Measurements from ENCODE around the gene ZMAT5.
A peak's percentile ranks its signal among the peaks of the same experiment; 100 is the strongest.

Gene ZMAT5

DNA sequence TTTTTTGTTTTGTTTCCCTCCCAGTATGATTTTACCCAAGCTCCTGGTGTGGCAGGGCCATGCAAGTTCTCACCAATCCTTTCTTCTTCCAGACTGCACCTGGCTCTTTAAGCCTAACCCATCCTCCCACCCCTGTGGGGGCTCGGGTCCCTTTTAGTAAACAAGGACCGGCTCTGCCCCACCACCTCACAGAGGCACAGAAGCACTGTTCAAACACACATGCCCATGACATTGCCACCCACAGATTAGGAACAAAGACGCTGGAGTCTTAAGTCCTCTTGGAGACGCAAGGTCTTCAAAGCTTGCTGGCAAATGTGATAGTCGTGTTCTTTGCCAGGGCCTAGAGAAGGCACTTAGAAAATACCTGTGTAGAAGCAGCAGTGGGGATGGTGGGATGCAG lies 19.2 kb upstream of the ZMAT5 start:
- H3K79me2 ChIP-seq (ENCODE audit: control insufficient read depth, insufficient read depth, low read length), result no peaks in the 10 kb centered on the region
- DNase-seq, result no peak
- H3K4ac ChIP-seq (ENCODE audit: low read depth, low read length), result no peak overlapping the region
- H2BK120ac ChIP-seq (ENCODE audit: low read depth, low read length), result no peak overlapping the region
- H2BK5ac ChIP-seq (ENCODE audit: low read length), result no peak overlapping the region
- H3K27me3 ChIP-seq (ENCODE audit: insufficient read depth, low read length, poor library complexity), result no peaks in the 10 kb centered on the region
- no peak overlapping the region for H2BK15ac ChIP-seq (replicated peaks; ENCODE audit: low read depth)
- H3K79me1 ChIP-seq (ENCODE audit: low read length), result no peaks in the 10 kb centered on the region
- WGBS (ENCODE audit: extremely low coverage, insufficient coverage, low lambda C conversion rate), result no CpG with 5 or more reads among the region's 5 CpGs
- no peak overlapping the region for H2AK5ac ChIP-seq (ENCODE audit: low read length)
- no peak overlapping the region for H3K23ac ChIP-seq (ENCODE audit: low read length)
- no peak overlapping the region for H3K27ac ChIP-seq (ENCODE audit: low read depth, low read length)
- no peak overlapping the region for H3K9ac ChIP-seq (ENCODE audit: low read length)
- H3K4me1 ChIP-seq (ENCODE audit: control insufficient read depth, low read depth, low read length), result no peaks in the 10 kb centered on the region
- H3K18ac ChIP-seq (ENCODE audit: low read length), result no peak overlapping the region
- H3K36me3 ChIP-seq (ENCODE audit: control insufficient read depth, insufficient read depth, low read length), result peaks cover 7% of the 10 kb centered on the region
- H3K56ac ChIP-seq (ENCODE audit: low read length), result no peak overlapping the region
- H4K5ac ChIP-seq (ENCODE audit: low read length), result no peak overlapping the region
- H3K4me2 ChIP-seq (ENCODE audit: low read length), result no peak overlapping the region
- H4K8ac ChIP-seq (ENCODE audit: low read depth, low read length), result no peak overlapping the region
- no peak overlapping the region for H3K4me3 ChIP-seq (ENCODE audit: low read length)

DNA sequence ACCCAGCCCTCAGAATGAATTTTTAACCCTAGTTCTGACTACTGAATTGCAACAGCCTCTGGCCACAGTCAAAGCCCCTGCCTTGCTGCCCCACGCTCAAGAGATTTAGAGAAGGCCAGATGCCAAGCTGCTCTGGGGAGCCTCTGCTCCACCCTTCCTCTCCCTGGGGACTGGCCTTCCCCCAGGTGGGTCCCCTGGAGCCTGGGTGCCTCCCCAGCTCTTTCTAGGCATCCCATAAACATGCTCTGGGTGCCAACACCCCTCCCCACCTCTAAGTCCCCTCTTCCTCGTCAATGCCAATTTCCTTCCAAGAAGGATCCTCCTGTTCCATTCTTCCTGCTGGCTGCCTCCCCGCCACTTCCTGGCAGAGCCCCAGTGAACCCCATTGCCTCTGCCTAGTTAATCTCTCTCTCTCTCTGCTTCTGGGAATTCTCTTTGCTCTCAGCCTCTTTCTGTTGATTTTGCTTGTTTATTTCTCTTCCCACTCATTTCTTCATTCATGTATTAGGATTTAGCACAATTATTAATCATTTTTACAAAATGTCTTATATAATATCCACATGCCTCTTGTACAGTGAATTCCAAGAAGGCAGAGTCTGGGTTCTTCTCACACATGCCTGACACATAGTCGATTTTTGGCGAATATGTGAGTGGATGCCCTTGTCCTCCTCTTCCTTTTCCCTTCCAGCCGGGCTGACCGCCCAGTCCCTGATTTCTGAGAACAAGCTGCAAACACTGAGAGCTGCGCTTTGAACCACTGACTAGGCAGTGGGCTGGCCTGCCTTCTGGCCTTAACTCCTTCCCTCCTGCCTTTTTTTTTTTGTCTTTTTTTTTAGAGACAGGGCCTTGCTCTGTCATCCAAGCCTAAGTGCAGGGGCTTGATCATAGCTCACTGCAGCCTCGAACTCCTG lies 17.9 kb upstream of the ZMAT5 start:
- H3K79me1 ChIP-seq (ENCODE audit: low read length), result no peaks in the 10 kb centered on the region
- no peak overlapping the region for H2BK5ac ChIP-seq (ENCODE audit: low read length)
- H3K18ac ChIP-seq (ENCODE audit: low read length), result no peak overlapping the region
- H2BK15ac ChIP-seq (replicated peaks; ENCODE audit: low read depth), result no peak overlapping the region
- no peak overlapping the region for H4K5ac ChIP-seq (ENCODE audit: low read length)
- no peak overlapping the region for H3K9ac ChIP-seq (ENCODE audit: low read length)
- WGBS (ENCODE audit: extremely low coverage, insufficient coverage, low lambda C conversion rate), result no CpG with 5 or more reads among the region's 9 CpGs
- DNase-seq, result no peak
- H3K27me3 ChIP-seq (ENCODE audit: insufficient read depth, low read length, poor library complexity), result no peaks in the 10 kb centered on the region
- peaks cover 2% of the 10 kb centered on the region for H3K36me3 ChIP-seq (ENCODE audit: control insufficient read depth, insufficient read depth, low read length)
- no peak overlapping the region for H3K23ac ChIP-seq (ENCODE audit: low read length)
- H3K4ac ChIP-seq (ENCODE audit: low read depth, low read length), result no peak overlapping the region
- no peak overlapping the region for H3K27ac ChIP-seq (ENCODE audit: low read depth, low read length)
- H2AK5ac ChIP-seq (ENCODE audit: low read length), result no peak overlapping the region
- H3K4me3 ChIP-seq (ENCODE audit: low read length), result no peak overlapping the region
- no peaks in the 10 kb centered on the region for H3K79me2 ChIP-seq (ENCODE audit: control insufficient read depth, insufficient read depth, low read length)
- H2BK120ac ChIP-seq (ENCODE audit: low read depth, low read length), result no peak overlapping the region
- no peak overlapping the region for H3K56ac ChIP-seq (ENCODE audit: low read length)
- H3K4me1 ChIP-seq (ENCODE audit: control insufficient read depth, low read depth, low read length), result no peaks in the 10 kb centered on the region
- no peak overlapping the region for H4K8ac ChIP-seq (ENCODE audit: low read depth, low read length)
- H3K4me2 ChIP-seq (ENCODE audit: low read length), result no peak overlapping the region

DNA sequence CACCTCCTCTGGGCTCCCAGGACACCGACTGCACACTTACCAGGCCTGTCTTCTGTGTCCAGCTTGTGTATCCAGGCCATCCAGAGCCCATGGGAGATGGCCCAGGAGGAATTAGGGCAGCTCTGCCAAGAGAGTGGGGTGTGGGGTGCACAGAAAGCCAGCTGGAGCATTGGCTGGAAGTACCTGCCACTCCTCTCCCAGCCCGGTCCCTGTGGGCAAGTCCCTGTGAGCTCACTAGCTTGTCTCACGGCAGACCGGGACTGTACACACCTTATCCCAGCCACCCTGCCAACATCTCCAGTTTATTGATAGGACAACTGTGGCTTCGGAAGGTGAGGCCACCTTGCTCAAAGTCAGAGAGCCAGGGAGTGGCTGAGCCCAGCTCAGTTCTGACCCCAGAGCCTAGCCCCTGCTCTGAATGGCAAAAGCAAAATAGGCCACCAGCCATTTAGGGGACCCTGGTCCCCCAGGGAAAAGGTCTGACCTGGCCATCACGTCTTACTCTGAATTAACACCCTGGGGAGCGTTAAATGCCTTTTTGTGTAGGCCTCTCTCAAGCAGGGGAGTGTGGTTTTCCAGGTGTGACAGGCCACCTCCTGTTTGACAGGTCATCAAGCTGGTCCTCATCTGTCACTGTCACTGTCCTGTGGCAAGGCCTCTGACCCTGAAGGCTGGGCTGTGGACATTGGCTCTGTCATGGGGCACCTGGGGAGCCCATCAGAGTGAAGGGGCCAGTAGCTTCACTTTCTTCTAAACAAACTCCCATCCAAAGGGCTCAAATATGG lies 15.4 kb upstream of the ZMAT5 start:
- H3K4ac ChIP-seq (ENCODE audit: low read depth, low read length), result no peak overlapping the region

GRCh38 chr22:29780748-29781676 lies 14.2 kb upstream of the ZMAT5 start:
- Histone ChIP-seq H3K56ac (ENCODE audit: low read length) (no peak overlapping the region), H3K36me3 (ENCODE audit: control insufficient read depth, insufficient read depth, low read length) (no peaks in the 10 kb centered on the region), H4K8ac (ENCODE audit: low read depth, low read length) (no peak overlapping the region), H3K9ac (ENCODE audit: low read length) (no peak overlapping the region), H3K18ac (ENCODE audit: low read length) (no peak overlapping the region), H2AK5ac (ENCODE audit: low read length) (no peak overlapping the region), H3K4ac (ENCODE audit: low read depth, low read length) (no peak overlapping the region), H3K4me2 (ENCODE audit: low read length) (no peak overlapping the region), H3K79me2 (ENCODE audit: control insufficient read depth, insufficient read depth, low read length) (no peaks in the 10 kb centered on the region), H2BK15ac (replicated peaks; ENCODE audit: low read depth) (no peak overlapping the region), H2BK5ac (ENCODE audit: low read length) (no peak overlapping the region), H4K5ac (ENCODE audit: low read length) (no peak overlapping the region), H3K23ac (ENCODE audit: low read length) (no peak overlapping the region), H3K79me1 (ENCODE audit: low read length) (no peaks in the 10 kb centered on the region), H3K27ac (ENCODE audit: low read depth, low read length) (no peak overlapping the region), H2BK120ac (ENCODE audit: low read depth, low read length) (no peak overlapping the region), H3K27me3 (ENCODE audit: insufficient read depth, low read length, poor library complexity) (no peaks in the 10 kb centered on the region), H3K4me1 (ENCODE audit: control insufficient read depth, low read depth, low read length) (no peaks in the 10 kb centered on the region), H3K4me3 (ENCODE audit: low read length) (no peak overlapping the region)
- DNase-seq, result peak; percentile 50
- no CpG with 5 or more reads among the region's 8 CpGs for WGBS (ENCODE audit: extremely low coverage, insufficient coverage, low lambda C conversion rate)

More for the DNA sequence above, 15.4 kb upstream of the ZMAT5 start:
- H3K4me2 ChIP-seq (ENCODE audit: low read length), result no peak overlapping the region
- no peaks in the 10 kb centered on the region for H3K27me3 ChIP-seq (ENCODE audit: insufficient read depth, low read length, poor library complexity)
- no peak for DNase-seq
- H3K18ac ChIP-seq (ENCODE audit: low read length), result no peak overlapping the region
- WGBS (ENCODE audit: extremely low coverage, insufficient coverage, low lambda C conversion rate), result no CpG with 5 or more reads among the region's 7 CpGs
- no peaks in the 10 kb centered on the region for H3K79me1 ChIP-seq (ENCODE audit: low read length)
- H4K5ac ChIP-seq (ENCODE audit: low read length), result no peak overlapping the region
- H2AK5ac ChIP-seq (ENCODE audit: low read length), result no peak overlapping the region
- H3K4me3 ChIP-seq (ENCODE audit: low read length), result no peak overlapping the region
- no peaks in the 10 kb centered on the region for H3K36me3 ChIP-seq (ENCODE audit: control insufficient read depth, insufficient read depth, low read length)
- no peaks in the 10 kb centered on the region for H3K79me2 ChIP-seq (ENCODE audit: control insufficient read depth, insufficient read depth, low read length)
- no peak overlapping the region for H4K8ac ChIP-seq (ENCODE audit: low read depth, low read length)
- H3K4me1 ChIP-seq (ENCODE audit: control insufficient read depth, low read depth, low read length), result no peaks in the 10 kb centered on the region
- H2BK5ac ChIP-seq (ENCODE audit: low read length), result no peak overlapping the region
- no peak overlapping the region for H3K27ac ChIP-seq (ENCODE audit: low read depth, low read length)
- no peak overlapping the region for H2BK120ac ChIP-seq (ENCODE audit: low read depth, low read length)
- no peak overlapping the region for H3K9ac ChIP-seq (ENCODE audit: low read length)
- H3K23ac ChIP-seq (ENCODE audit: low read length), result no peak overlapping the region
- no peak overlapping the region for H3K56ac ChIP-seq (ENCODE audit: low read length)
- H2BK15ac ChIP-seq (replicated peaks; ENCODE audit: low read depth), result no peak overlapping the region

- no peak overlapping the region for H3K27ac ChIP-seq (ENCODE audit: low read depth, low read length)
- H2BK120ac ChIP-seq (ENCODE audit: low read depth, low read length), result no peak overlapping the region
- no peak for DNase-seq
- H3K27me3 ChIP-seq (ENCODE audit: insufficient read depth, low read length, poor library complexity), result no peaks in the 10 kb centered on the region
- H3K79me2 ChIP-seq (ENCODE audit: control insufficient read depth, insufficient read depth, low read length), result no peaks in the 10 kb centered on the region
- H2AK5ac ChIP-seq (ENCODE audit: low read length), result no peak overlapping the region
- no peaks in the 10 kb centered on the region for H3K4me1 ChIP-seq (ENCODE audit: control insufficient read depth, low read depth, low read length)
- no peak overlapping the region for H4K5ac ChIP-seq (ENCODE audit: low read length)
- no CpG with 5 or more reads among the region's 5 CpGs for WGBS (ENCODE audit: extremely low coverage, insufficient coverage, low lambda C conversion rate)
- no peak overlapping the region for H3K4me2 ChIP-seq (ENCODE audit: low read length)
- H2BK15ac ChIP-seq (replicated peaks; ENCODE audit: low read depth), result no peak overlapping the region
- no peak overlapping the region for H4K8ac ChIP-seq (ENCODE audit: low read depth, low read length)
- no peak overlapping the region for H3K4me3 ChIP-seq (ENCODE audit: low read length)
- H3K4ac ChIP-seq (ENCODE audit: low read depth, low read length), result no peak overlapping the region
- H3K18ac ChIP-seq (ENCODE audit: low read length), result no peak overlapping the region
- no peak overlapping the region for H3K23ac ChIP-seq (ENCODE audit: low read length)
- no peak overlapping the region for H3K56ac ChIP-seq (ENCODE audit: low read length)
- no peaks in the 10 kb centered on the region for H3K79me1 ChIP-seq (ENCODE audit: low read length)
- no peak overlapping the region for H2BK5ac ChIP-seq (ENCODE audit: low read length)
- H3K9ac ChIP-seq (ENCODE audit: low read length), result no peak overlapping the region
- no peaks in the 10 kb centered on the region for H3K36me3 ChIP-seq (ENCODE audit: control insufficient read depth, insufficient read depth, low read length)
Observed at GRCh38 chr22:29780220-29780619, 13.4 kb upstream of the ZMAT5 start.
